Neural cell (in vitro differentiated cells): ENCODE results near the gene CCR3. TPM values are rescaled to one million over a fixed set of nuclear protein-coding genes. Genes with fewer than 3 reads are reported as not detected.

ENCODE experiments used
- H2AFZ ChIP-seq: fragments of 200-600, 300-800 bp; sonication (generic), shearing (Covaris generic); 2 replicates; pipeline ENCODE4 v1.6.0; 2014; ENCODE audit warnings: low read depth, mild to moderate bottlenecking, antibody characterized with exemption, low read length, moderate library complexity
- H3F3A ChIP-seq: fragments of 200-600 bp; shearing (Covaris generic); 2 replicates; pipeline ENCODE4 v1.6.1; 2016; ENCODE audit warnings: mild to moderate bottlenecking, moderate library complexity, mixed read lengths, antibody characterized with exemption, low read length; ENCODE audit not compliant: insufficient read depth, poor library complexity, severe bottlenecking
- H3K27ac ChIP-seq: fragments of 200-600, 300-800 bp; sonication (generic), shearing (Covaris generic); 2 replicates; pipeline ENCODE4 v1.5.1; 2014; ENCODE audit warnings: mild to moderate bottlenecking, low read length, moderate library complexity
- H3K27me3 ChIP-seq: fragments of 300-800, 200-600 bp; sonication (generic), shearing (Covaris generic); 2 replicates; pipeline ENCODE4 v1.6.0; 2014; ENCODE audit warnings: mild to moderate bottlenecking, low read depth, low read length, moderate library complexity; ENCODE audit not compliant: insufficient read depth
- H3K36me3 ChIP-seq: fragments of 300-800, 200-600 bp; sonication (generic), shearing (Covaris generic); 2 replicates; pipeline ENCODE4 v1.5.1; 2014; ENCODE audit warnings: mild to moderate bottlenecking, antibody characterized with exemption, low read length, moderate library complexity; ENCODE audit not compliant: insufficient read depth
- H3K4me2 ChIP-seq: fragments of 300-800, 200-600 bp; sonication (generic), shearing (Covaris generic); 2 replicates; pipeline ENCODE4 v1.6.0; 2014; ENCODE audit warnings: mild to moderate bottlenecking, low read length
- H3K4me3 ChIP-seq: fragments of 300-800, 200-600 bp; sonication (generic), shearing (Covaris generic); 2 replicates; pipeline ENCODE4 v1.5.1; 2014; ENCODE audit warnings: mild to moderate bottlenecking, low read length, moderate library complexity
- H3K79me2 ChIP-seq: fragments of 200-600 bp; shearing (Covaris generic); replicated peaks from 2 replicates; pipeline ENCODE4 v1.6.0; 2014; ENCODE audit warnings: mild to moderate bottlenecking, low read length, moderate library complexity; ENCODE audit not compliant: insufficient read depth
- H3K9ac ChIP-seq: fragments of 300-800, 200-600 bp; sonication (generic), shearing (Covaris generic); 2 replicates; pipeline ENCODE4 v1.6.1; 2016; ENCODE audit warnings: mild to moderate bottlenecking, low read length, mixed read lengths
- H3K9me2 ChIP-seq: fragments of 200-600 bp; shearing (Covaris generic); 2 replicates; pipeline ENCODE4 v1.6.1; 2016; ENCODE audit warnings: mild to moderate bottlenecking, low read length, mixed read lengths; ENCODE audit not compliant: insufficient read depth
- H3K9me3 ChIP-seq: fragments of 200-600, 300-800 bp; sonication (generic), shearing (Covaris generic); 2 replicates; pipeline ENCODE4 v1.6.1; 2016; ENCODE audit warnings: mild to moderate bottlenecking, mixed run types, low read length, moderate library complexity, mixed read lengths
- H4K20me1 ChIP-seq: fragments of 200-600 bp; shearing (Covaris generic); 2 replicates; pipeline ENCODE4 v1.6.1; 2016; ENCODE audit warnings: mild to moderate bottlenecking, mixed run types; ENCODE audit not compliant: insufficient read depth
- EP300 ChIP-seq: fragments of 450-650 bp; conservative IDR thresholded peaks from 2 replicates; pipeline ENCODE4 v1.6.1; 2014; ENCODE audit warnings: antibody characterized with exemption, mild to moderate bottlenecking, moderate library complexity; ENCODE audit not compliant: poor library complexity, severe bottlenecking
- EZH2 ChIP-seq: fragments of 200-600, 300-800 bp; shearing (Covaris generic), sonication (generic); IDR thresholded peaks from 2 replicates; pipeline ENCODE4 v1.6.1; 2014; ENCODE audit warnings: antibody characterized with exemption, low read length, borderline replicate concordance, mild to moderate bottlenecking; ENCODE audit not compliant: insufficient read depth, poor library complexity, severe bottlenecking
- MXI1 ChIP-seq: fragments of 450-650 bp; conservative IDR thresholded peaks from 2 replicates; pipeline ENCODE4 v1.6.1; 2014; ENCODE audit warnings: antibody characterized with exemption, mild to moderate bottlenecking; ENCODE audit not compliant: poor library complexity, severe bottlenecking
- POLR2AphosphoS5 ChIP-seq: IDR thresholded peaks from 2 replicates; pipeline ENCODE4 v1.6.1; 2012
- RAD21 ChIP-seq: fragments of 450-650 bp; conservative IDR thresholded peaks from 2 replicates; pipeline ENCODE4 v1.6.1; 2014; ENCODE audit warnings: antibody characterized with exemption, mild to moderate bottlenecking, moderate library complexity
- REST ChIP-seq: IDR thresholded peaks from 2 replicates; pipeline ENCODE4 v1.6.1; 2012; ENCODE audit warnings: borderline replicate concordance
- SMC3 ChIP-seq: fragments of 450-650 bp; conservative IDR thresholded peaks from 2 replicates; pipeline ENCODE4 v1.6.1; 2014; ENCODE audit warnings: antibody characterized with exemption, mild to moderate bottlenecking, moderate library complexity; ENCODE audit not compliant: poor library complexity
- TAF1 ChIP-seq: IDR thresholded peaks from 2 replicates; pipeline ENCODE4 v1.6.1; 2012; ENCODE audit warnings: low read depth
- polyA plus RNA-seq: library from polyadenylated mRNA; depleted of rRNA; stranded (reverse); fragments of >200 nt; gene quantifications from 2 replicates; pipeline ENCODE4 v1.2.3, GENCODE V29; 2014
- TF ChIP-seq, protein P1 (sequence below): fragments of 450-650 bp; IDR thresholded peaks from 2 replicates; pipeline ENCODE4 v1.5.1; 2014; ENCODE audit warnings: antibody characterized with exemption, mild to moderate bottlenecking, moderate library complexity; ENCODE audit not compliant: poor library complexity, severe bottlenecking

The CCR3 gene
- polyA plus RNA-seq, 1 donor from 2014 or later = not detected

- no peaks in the 10 kb centered on the region for H3K27me3 ChIP-seq
- H3K27ac ChIP-seq = no peak overlapping the region
- no peak overlapping the region for H3K4me2 ChIP-seq
- no peak overlapping the region for H3K9ac ChIP-seq
- H3K9me2 ChIP-seq = no peaks in the 10 kb centered on the region
- no peak for TF ChIP-seq TAF1
- no peak for TF ChIP-seq SMC3
- no peak for TF ChIP-seq MXI1
- no peak for TF ChIP-seq REST
- no peak overlapping the region for H3K4me3 ChIP-seq
- no peak overlapping the region for H2AFZ ChIP-seq
- H3K9me3 ChIP-seq = no peaks in the 10 kb centered on the region
- H3K36me3 ChIP-seq = no peaks in the 10 kb centered on the region
- no peaks in the 10 kb centered on the region for H3F3A ChIP-seq
- no peaks in the 10 kb centered on the region for H4K20me1 ChIP-seq
- H3K79me2 ChIP-seq = no peaks in the 10 kb centered on the region
These were observed 2.3 kb upstream of the CCR3 start for GRCh38 chr3:46239952-46240351.

DNA sequence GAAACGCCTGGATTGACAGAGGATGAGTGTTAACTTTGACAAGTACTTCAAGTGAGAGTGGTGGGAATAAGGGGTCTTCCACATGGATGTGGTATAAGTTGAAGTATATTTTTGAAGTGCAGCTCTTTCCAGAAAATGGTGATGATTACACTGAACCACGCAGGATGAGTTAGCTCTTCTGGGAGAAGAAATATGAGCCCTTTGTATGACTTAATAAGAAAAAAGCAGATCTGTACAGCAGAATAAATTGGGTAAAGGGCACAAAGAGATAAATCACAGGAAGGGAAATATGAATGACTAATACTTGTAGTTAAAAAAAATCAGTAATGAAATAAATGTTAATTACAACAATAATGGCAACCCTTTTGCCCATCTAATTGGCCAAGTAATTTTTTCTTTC is 1.3 kb downstream of the CCR3 start:
- H2AFZ ChIP-seq = no peak overlapping the region
- no peaks in the 10 kb centered on the region for H4K20me1 ChIP-seq
- H3K9me2 ChIP-seq = no peaks in the 10 kb centered on the region
- no peak overlapping the region for H3K4me3 ChIP-seq
- no peak overlapping the region for H3K9ac ChIP-seq
- TF ChIP-seq MXI1 = no peak
- TF ChIP-seq, protein P1, sequence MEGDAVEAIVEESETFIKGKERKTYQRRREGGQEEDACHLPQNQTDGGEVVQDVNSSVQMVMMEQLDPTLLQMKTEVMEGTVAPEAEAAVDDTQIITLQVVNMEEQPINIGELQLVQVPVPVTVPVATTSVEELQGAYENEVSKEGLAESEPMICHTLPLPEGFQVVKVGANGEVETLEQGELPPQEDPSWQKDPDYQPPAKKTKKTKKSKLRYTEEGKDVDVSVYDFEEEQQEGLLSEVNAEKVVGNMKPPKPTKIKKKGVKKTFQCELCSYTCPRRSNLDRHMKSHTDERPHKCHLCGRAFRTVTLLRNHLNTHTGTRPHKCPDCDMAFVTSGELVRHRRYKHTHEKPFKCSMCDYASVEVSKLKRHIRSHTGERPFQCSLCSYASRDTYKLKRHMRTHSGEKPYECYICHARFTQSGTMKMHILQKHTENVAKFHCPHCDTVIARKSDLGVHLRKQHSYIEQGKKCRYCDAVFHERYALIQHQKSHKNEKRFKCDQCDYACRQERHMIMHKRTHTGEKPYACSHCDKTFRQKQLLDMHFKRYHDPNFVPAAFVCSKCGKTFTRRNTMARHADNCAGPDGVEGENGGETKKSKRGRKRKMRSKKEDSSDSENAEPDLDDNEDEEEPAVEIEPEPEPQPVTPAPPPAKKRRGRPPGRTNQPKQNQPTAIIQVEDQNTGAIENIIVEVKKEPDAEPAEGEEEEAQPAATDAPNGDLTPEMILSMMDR = no peak
- no peak for TF ChIP-seq EZH2
- no peak for TF ChIP-seq SMC3
- TF ChIP-seq TAF1 = no peak
- no peak for TF ChIP-seq REST
- no peak for TF ChIP-seq POLR2AphosphoS5
- no peak for TF ChIP-seq EP300
- no peak for TF ChIP-seq RAD21
- H3K27me3 ChIP-seq = no peaks in the 10 kb centered on the region
- no peaks in the 10 kb centered on the region for H3F3A ChIP-seq
- H3K9me3 ChIP-seq = no peaks in the 10 kb centered on the region
- H3K27ac ChIP-seq = no peak overlapping the region
- no peaks in the 10 kb centered on the region for H3K79me2 ChIP-seq
- no peak overlapping the region for H3K4me2 ChIP-seq
- no peaks in the 10 kb centered on the region for H3K36me3 ChIP-seq
